ENCODE data around the gene PRIMPOL.

Gene PRIMPOL

GRCh38 chr4:184635381-184635780 lies 14.2 kb upstream of the PRIMPOL start:
- no peak for TF ChIP-seq CTCF (IDR thresholded peaks at IDR 0.05; ENCODE audit: low read depth, low read length)
- no peak overlapping the region for H3K4me3 ChIP-seq (ENCODE audit: low read depth, low read length)

DNA sequence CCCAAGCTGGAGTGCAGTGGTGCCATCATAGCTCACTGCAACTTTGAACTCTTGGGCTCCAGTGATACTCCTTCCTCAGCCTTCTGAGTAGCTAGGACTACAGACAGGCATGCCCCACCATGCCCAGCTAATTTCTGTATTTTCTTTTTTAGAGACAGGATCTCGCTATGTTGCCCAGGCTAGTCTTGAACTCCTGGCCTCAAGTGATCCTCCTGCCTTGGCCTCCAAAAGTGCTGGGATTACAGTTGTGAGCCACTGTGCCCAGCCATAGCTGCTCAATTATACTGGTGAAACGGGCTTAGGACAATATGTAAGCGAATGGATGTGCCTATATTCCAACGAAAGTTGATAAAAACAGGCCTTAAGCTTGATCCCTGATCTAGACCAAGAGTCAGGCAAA lies 13.4 kb upstream of the PRIMPOL start:
- H3K4me3 ChIP-seq (ENCODE audit: low read depth, low read length) = no peak overlapping the region
- no peak for TF ChIP-seq CTCF (IDR thresholded peaks at IDR 0.05; ENCODE audit: low read depth, low read length)

DNA sequence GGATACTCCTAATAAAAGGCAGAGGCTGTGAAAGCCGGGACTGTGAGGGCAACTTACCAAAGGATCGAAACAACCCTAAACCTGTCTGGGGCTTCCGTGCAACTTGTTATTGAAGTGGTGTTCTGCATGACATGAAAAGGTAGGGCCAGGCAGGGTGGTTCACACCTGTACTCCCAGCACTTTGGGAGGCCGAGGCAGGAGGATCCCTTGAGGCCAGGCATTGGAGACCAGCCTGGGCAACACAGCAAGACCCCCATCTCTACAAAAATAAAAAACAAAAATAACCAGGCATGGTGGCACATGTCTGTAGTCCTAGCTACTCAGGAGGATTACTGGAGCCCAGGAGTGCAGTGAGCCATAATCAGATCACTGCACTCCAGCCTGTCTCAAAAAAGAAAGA lies 12.6 kb upstream of the PRIMPOL start:
- H3K4me3 ChIP-seq (ENCODE audit: low read depth, low read length) = no peak overlapping the region
- TF ChIP-seq CTCF (IDR thresholded peaks at IDR 0.05; ENCODE audit: low read depth, low read length) = no peak

- no peak for TF ChIP-seq CTCF (IDR thresholded peaks at IDR 0.05; ENCODE audit: low read depth, low read length)
Observed at GRCh38 chr4:184641022-184641421, 8.5 kb upstream of the PRIMPOL start.

GRCh38 chr4:184641451-184641850 lies 8.1 kb upstream of the PRIMPOL start:
- no peak for TF ChIP-seq CTCF (IDR thresholded peaks at IDR 0.05; ENCODE audit: low read depth, low read length)
- no peak overlapping the region for H3K4me3 ChIP-seq (ENCODE audit: low read depth, low read length)

More at GRCh38 chr4:184641022-184641421, 8.5 kb upstream of the PRIMPOL start:
- no peak overlapping the region for H3K4me3 ChIP-seq (ENCODE audit: low read depth, low read length)

GRCh38 chr4:184643731-184644130 lies 5.8 kb upstream of the PRIMPOL start:
- no peak for TF ChIP-seq CTCF (IDR thresholded peaks at IDR 0.05; ENCODE audit: low read depth, low read length)

GRCh38 chr4:184644553-184645307 lies 4.8 kb upstream of the PRIMPOL start:
- no peak for TF ChIP-seq CTCF (IDR thresholded peaks at IDR 0.05; ENCODE audit: low read depth, low read length)
- no peak overlapping the region for H3K4me3 ChIP-seq (ENCODE audit: low read depth, low read length)

More at GRCh38 chr4:184643731-184644130, 5.8 kb upstream of the PRIMPOL start:
- H3K4me3 ChIP-seq (ENCODE audit: low read depth, low read length) = no peak overlapping the region

Data from WI38 (cell line).